ENCODE data around the gene COL13A1.

DNA sequence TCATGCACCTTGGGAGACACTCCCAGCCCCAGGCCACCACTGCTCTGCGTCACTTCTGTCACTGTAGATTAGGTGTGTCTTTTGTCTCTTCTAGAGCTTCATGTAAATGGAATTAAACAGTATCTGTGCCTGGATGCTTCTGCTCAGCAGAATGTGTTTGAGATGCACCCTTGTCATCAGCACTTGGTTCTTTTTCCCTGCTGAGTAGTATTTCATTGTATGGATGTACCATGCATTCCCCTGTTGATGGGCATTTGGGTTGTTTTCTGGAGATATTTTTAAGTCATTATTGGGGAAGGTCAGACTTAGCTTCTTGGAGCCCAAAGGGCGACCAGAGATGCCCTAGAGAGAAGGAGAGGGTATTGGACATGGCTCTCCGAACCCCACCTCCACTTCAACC lies 126.6 kb downstream of the COL13A1 start:
- TF ChIP-seq, protein P1, sequence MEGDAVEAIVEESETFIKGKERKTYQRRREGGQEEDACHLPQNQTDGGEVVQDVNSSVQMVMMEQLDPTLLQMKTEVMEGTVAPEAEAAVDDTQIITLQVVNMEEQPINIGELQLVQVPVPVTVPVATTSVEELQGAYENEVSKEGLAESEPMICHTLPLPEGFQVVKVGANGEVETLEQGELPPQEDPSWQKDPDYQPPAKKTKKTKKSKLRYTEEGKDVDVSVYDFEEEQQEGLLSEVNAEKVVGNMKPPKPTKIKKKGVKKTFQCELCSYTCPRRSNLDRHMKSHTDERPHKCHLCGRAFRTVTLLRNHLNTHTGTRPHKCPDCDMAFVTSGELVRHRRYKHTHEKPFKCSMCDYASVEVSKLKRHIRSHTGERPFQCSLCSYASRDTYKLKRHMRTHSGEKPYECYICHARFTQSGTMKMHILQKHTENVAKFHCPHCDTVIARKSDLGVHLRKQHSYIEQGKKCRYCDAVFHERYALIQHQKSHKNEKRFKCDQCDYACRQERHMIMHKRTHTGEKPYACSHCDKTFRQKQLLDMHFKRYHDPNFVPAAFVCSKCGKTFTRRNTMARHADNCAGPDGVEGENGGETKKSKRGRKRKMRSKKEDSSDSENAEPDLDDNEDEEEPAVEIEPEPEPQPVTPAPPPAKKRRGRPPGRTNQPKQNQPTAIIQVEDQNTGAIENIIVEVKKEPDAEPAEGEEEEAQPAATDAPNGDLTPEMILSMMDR (IDR thresholded peaks at IDR 0.05), result no peak
- TF ChIP-seq POLR2A (IDR thresholded peaks at IDR 0.05), result no peak

Data from esophagus squamous epithelium (tissue), 4 donors.